Ovary (tissue), 3 donors: ENCODE measurements around the gene SDCCAG8.

Experiments used
- CTCF ChIP-seq, 3 donors: fragments of 450-650 bp in 2 of 3; fragments of 200-600 bp in 1 of 3; IDR thresholded peaks; one replicate each; pipeline versions ENCODE4 v1.5.1 to v1.8.0; 2016 to 2022; ENCODE audit warnings: antibody characterized with exemption in 3 of 3, mild to moderate bottlenecking in 1 of 3
- EP300 ChIP-seq: sonication (generic); formaldehyde crosslinking; IDR thresholded peaks from one replicate; pipeline ENCODE4 v1.6.1; 2017; ENCODE audit warnings: antibody characterized with exemption
- POLR2A ChIP-seq: fragments of 450-650 bp; IDR thresholded peaks from one replicate; pipeline ENCODE4 v1.6.1; 2017; ENCODE audit warnings: antibody characterized with exemption, mild to moderate bottlenecking, moderate library complexity
- donor health status: DM: no; HTN: no; CAD: no.

GRCh38 chr1:243496806-243497205 is 241.0 kb downstream of the SDCCAG8 start:
- TF ChIP-seq CTCF (IDR thresholded peaks at IDR 0.05) (no peak), EP300 (no peak), POLR2A (no peak)
